Loucy (cell line): ENCODE data around the gene PAK4.

Experiments used
- H2AFZ ChIP-seq: fragments of 200-600 bp; sonication (generic); 2 replicates; pipeline ENCODE4 v1.6.0; 2016; ENCODE audit warnings: antibody characterized with exemption, mild to moderate bottlenecking, low read length, moderate library complexity
- H3F3A ChIP-seq: fragments of 200-600 bp; 2 replicates; pipeline ENCODE4 v1.6.0; 2016; ENCODE audit warnings: antibody characterized with exemption, low read depth, mild to moderate bottlenecking
- H3K27me3 ChIP-seq: fragments of 200-600 bp; sonication (generic); 2 replicates; pipeline ENCODE4 v1.6.1; 2014; ENCODE audit warnings: low read length, mild to moderate bottlenecking; ENCODE audit not compliant: insufficient read depth, poor library complexity, severe bottlenecking
- H3K36me3 ChIP-seq: fragments of 200-600 bp; sonication (generic); 2 replicates; pipeline ENCODE4 v1.6.1; 2016; ENCODE audit warnings: low read length; ENCODE audit not compliant: insufficient read depth
- H3K4me1 ChIP-seq: fragments of 200-600 bp; sonication (generic); 2 replicates; pipeline ENCODE4 v1.5.1; 2014; ENCODE audit warnings: low read length, mild to moderate bottlenecking; ENCODE audit not compliant: insufficient read depth, poor library complexity, severe bottlenecking
- H3K4me2 ChIP-seq: fragments of 200-600 bp; sonication (generic); 2 replicates; pipeline ENCODE4 v1.6.0; 2014; ENCODE audit warnings: antibody characterized with exemption, low read length, low read depth, mild to moderate bottlenecking; ENCODE audit not compliant: poor library complexity, severe bottlenecking
- H3K4me3 ChIP-seq: fragments of 200-600 bp; sonication (generic); 2 replicates; pipeline ENCODE4 v1.5.1; 2014; ENCODE audit warnings: low read length, mild to moderate bottlenecking, mixed read lengths; ENCODE audit not compliant: poor library complexity, severe bottlenecking
- H3K79me2 ChIP-seq: fragments of 200-600 bp; sonication (generic); 2 replicates; pipeline ENCODE4 v1.6.1; 2014; ENCODE audit warnings: low read length; ENCODE audit not compliant: insufficient read depth
- H3K9ac ChIP-seq: fragments of 200-600 bp; sonication (generic); 2 replicates; pipeline ENCODE4 v1.6.0; 2014; ENCODE audit warnings: mild to moderate bottlenecking, low read depth, low read length, moderate library complexity; ENCODE audit not compliant: poor library complexity, severe bottlenecking
- H3K9me2 ChIP-seq: fragments of 200-600 bp; sonication (generic); replicated peaks from 2 replicates; pipeline ENCODE4 v1.6.1; 2016; ENCODE audit warnings: low read depth, low read length, mixed read lengths
- H3K9me3 ChIP-seq: fragments of 200-600 bp; sonication (generic); 2 replicates; pipeline ENCODE4 v1.6.1; 2014; ENCODE audit warnings: mild to moderate bottlenecking, antibody characterized with exemption, low read length, low read depth; ENCODE audit not compliant: insufficient read depth
- H4K20me1 ChIP-seq: fragments of 200-600 bp; sonication (generic); 2 replicates; pipeline ENCODE4 v1.6.0; 2014; ENCODE audit warnings: antibody characterized with exemption, low read length, mild to moderate bottlenecking; ENCODE audit not compliant: insufficient read depth, poor library complexity, severe bottlenecking
- EZH2phosphoT487 ChIP-seq: fragments of 200-600 bp; IDR thresholded peaks from 2 replicates; pipeline ENCODE4 v1.6.1; 2018; ENCODE audit warnings: antibody characterized with exemption, mild to moderate bottlenecking, moderate library complexity, borderline replicate concordance
- TF ChIP-seq, protein P1 (sequence below): fragments of 200-600 bp; sonication (generic); conservative IDR thresholded peaks from 2 replicates; pipeline ENCODE4 v1.5.1; 2014; ENCODE audit warnings: mild to moderate bottlenecking, antibody characterized with exemption, low read length

Gene PAK4

DNA sequence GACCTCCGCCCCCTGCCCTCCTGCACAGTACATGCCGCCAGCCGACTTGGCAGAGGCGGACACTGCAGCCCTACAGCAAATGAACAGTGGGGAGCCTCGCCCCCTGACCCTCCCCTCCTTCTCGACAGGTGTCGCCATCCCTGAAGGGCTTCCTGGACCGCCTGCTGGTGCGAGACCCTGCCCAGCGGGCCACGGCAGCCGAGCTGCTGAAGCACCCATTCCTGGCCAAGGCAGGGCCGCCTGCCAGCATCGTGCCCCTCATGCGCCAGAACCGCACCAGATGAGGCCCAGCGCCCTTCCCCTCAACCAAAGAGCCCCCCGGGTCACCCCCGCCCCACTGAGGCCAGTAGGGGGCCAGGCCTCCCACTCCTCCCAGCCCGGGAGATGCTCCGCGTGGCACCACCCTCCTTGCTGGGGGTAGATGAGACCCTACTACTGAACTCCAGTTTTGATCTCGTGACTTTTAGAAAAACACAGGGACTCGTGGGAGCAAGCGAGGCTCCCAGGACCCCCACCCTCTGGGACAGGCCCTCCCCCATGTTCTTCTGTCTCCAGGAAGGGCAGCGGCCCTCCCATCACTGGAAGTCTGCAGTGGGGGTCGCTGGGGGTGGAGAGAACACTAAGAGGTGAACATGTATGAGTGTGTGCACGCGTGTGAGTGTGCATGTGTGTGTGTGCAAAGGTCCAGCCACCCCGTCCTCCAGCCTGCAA is 52.9 kb downstream of the PAK4 start:
- no peaks in the 10 kb centered on the region for H3K27me3 ChIP-seq
- no peak for TF ChIP-seq EZH2phosphoT487
- TF ChIP-seq, protein P1, sequence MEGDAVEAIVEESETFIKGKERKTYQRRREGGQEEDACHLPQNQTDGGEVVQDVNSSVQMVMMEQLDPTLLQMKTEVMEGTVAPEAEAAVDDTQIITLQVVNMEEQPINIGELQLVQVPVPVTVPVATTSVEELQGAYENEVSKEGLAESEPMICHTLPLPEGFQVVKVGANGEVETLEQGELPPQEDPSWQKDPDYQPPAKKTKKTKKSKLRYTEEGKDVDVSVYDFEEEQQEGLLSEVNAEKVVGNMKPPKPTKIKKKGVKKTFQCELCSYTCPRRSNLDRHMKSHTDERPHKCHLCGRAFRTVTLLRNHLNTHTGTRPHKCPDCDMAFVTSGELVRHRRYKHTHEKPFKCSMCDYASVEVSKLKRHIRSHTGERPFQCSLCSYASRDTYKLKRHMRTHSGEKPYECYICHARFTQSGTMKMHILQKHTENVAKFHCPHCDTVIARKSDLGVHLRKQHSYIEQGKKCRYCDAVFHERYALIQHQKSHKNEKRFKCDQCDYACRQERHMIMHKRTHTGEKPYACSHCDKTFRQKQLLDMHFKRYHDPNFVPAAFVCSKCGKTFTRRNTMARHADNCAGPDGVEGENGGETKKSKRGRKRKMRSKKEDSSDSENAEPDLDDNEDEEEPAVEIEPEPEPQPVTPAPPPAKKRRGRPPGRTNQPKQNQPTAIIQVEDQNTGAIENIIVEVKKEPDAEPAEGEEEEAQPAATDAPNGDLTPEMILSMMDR = no peak
- H3F3A ChIP-seq = no peaks in the 10 kb centered on the region
- peaks cover 51% of the 10 kb centered on the region; the same call in 1 of the 2 replicates for H3K36me3 ChIP-seq
- no peaks in the 10 kb centered on the region for H3K4me1 ChIP-seq
- H3K9me3 ChIP-seq = no peaks in the 10 kb centered on the region
- H3K4me3 ChIP-seq = no peak overlapping the region
- H3K9me2 ChIP-seq = no peaks in the 10 kb centered on the region
- no peak overlapping the region for H2AFZ ChIP-seq
- no peak overlapping the region for H3K9ac ChIP-seq
- no peak overlapping the region for H3K4me2 ChIP-seq
- H4K20me1 ChIP-seq = no peaks in the 10 kb centered on the region
- H3K79me2 ChIP-seq = no peaks in the 10 kb centered on the region

GRCh38 chr19:39179754-39180153 is 54.2 kb downstream of the PAK4 start:
- no peaks in the 10 kb centered on the region for H3K27me3 ChIP-seq
- no peak overlapping the region for H2AFZ ChIP-seq
- no peak overlapping the region for H3K9ac ChIP-seq
- no peak for TF ChIP-seq EZH2phosphoT487
- TF ChIP-seq, protein P1 = no peak
- H3K4me1 ChIP-seq = no peaks in the 10 kb centered on the region
- H3K4me2 ChIP-seq = no peak overlapping the region
- H3K9me2 ChIP-seq = no peaks in the 10 kb centered on the region
- H3K9me3 ChIP-seq = no peaks in the 10 kb centered on the region
- H4K20me1 ChIP-seq = no peaks in the 10 kb centered on the region
- H3K4me3 ChIP-seq = no peak overlapping the region
- H3K36me3 ChIP-seq = peaks cover 42% of the 10 kb centered on the region; the same call in 1 of the 2 replicates
- H3F3A ChIP-seq = no peaks in the 10 kb centered on the region
- no peaks in the 10 kb centered on the region for H3K79me2 ChIP-seq

GRCh38 chr19:39180749-39181148 is 55.2 kb downstream of the PAK4 start:
- Histone ChIP-seq H3K9me3 (no peaks in the 10 kb centered on the region), H3K79me2 (no peaks in the 10 kb centered on the region), H4K20me1 (no peaks in the 10 kb centered on the region), H3K9ac (no peak overlapping the region), H3K36me3 (peaks cover 32% of the 10 kb centered on the region; the same call in 1 of the 2 replicates), H3K27me3 (no peaks in the 10 kb centered on the region), H3F3A (no peaks in the 10 kb centered on the region), H3K9me2 (no peaks in the 10 kb centered on the region), H3K4me2 (no peak overlapping the region), H3K4me3 (no peak overlapping the region), H2AFZ (no peak overlapping the region), H3K4me1 (no peaks in the 10 kb centered on the region)
- TF ChIP-seq EZH2phosphoT487 = no peak
- TF ChIP-seq, protein P1 = no peak
